Natural killer cell (primary cell): ENCODE data around the gene KCND2. TPM values are rescaled to one million over a fixed set of nuclear protein-coding genes. Genes with fewer than 3 reads are reported as not detected.

Experiments
- ATAC-seq, 3 donors: fragments of 150-1000 bp in 2 of 3; fragments of 200-7000 bp in 1 of 3; cut with Tn5 transposase; 1 replicate in 1 of 3; 2 replicates in 2 of 3; pipeline ENCODE4 v1.10.0; 2021; ENCODE audit warnings: mild to moderate bottlenecking in 2 of 3, moderate library complexity in 2 of 3
- DNase-seq, 2 donors: peaks; one replicate each; pipeline versions ENCODE4 v3.0.0 to v3.0.0-alpha.2; 2013 to 2021; ENCODE audit warnings: mixed read lengths in 1 of 2
- H3K27ac ChIP-seq: one replicate; pipeline ENCODE4 v1.5.1; 2013; ENCODE audit warnings: mild to moderate bottlenecking, low read length
- H3K27me3 ChIP-seq: one replicate; pipeline ENCODE4 v1.6.1; 2013; ENCODE audit warnings: low read length; ENCODE audit not compliant: control insufficient read depth, insufficient read depth
- H3K36me3 ChIP-seq: one replicate; pipeline ENCODE4 v1.6.1; 2013; ENCODE audit warnings: low read length; ENCODE audit not compliant: control insufficient read depth, insufficient read depth
- H3K4me1 ChIP-seq: one replicate; pipeline ENCODE4 v1.6.1; 2013; ENCODE audit warnings: low read length; ENCODE audit not compliant: control insufficient read depth, insufficient read depth
- H3K4me3 ChIP-seq: one replicate; pipeline ENCODE4 v1.5.1; 2013; ENCODE audit warnings: low read length
- H3K9me3 ChIP-seq: one replicate; pipeline ENCODE4 v1.6.1; 2013; ENCODE audit warnings: low read length; ENCODE audit not compliant: control insufficient read depth, insufficient read depth
- H3K27ac Mint-ChIP-seq, 2 donors: one replicate each; pipeline ENCODE4 v1.8.0; 2022; ENCODE audit warnings: mild to moderate bottlenecking in 2 of 2, mixed read lengths in 2 of 2, moderate library complexity in 1 of 2
- H3K27me3 Mint-ChIP-seq, 2 donors: one replicate each; pipeline ENCODE4 v1.8.0; 2022; ENCODE audit warnings: low read depth in 2 of 2, mixed read lengths in 2 of 2
- H3K36me3 Mint-ChIP-seq: one replicate; pipeline ENCODE4 v1.8.0; 2022; ENCODE audit warnings: mixed read lengths
- H3K4me1 Mint-ChIP-seq, 2 donors: one replicate each; pipeline ENCODE4 v1.8.0; 2022; ENCODE audit warnings: mixed read lengths in 2 of 2
- H3K4me3 Mint-ChIP-seq: one replicate; pipeline ENCODE4 v1.8.0; 2022; ENCODE audit warnings: mild to moderate bottlenecking, moderate library complexity, mixed read lengths
- H3K9me3 Mint-ChIP-seq, 2 donors: one replicate each; pipeline ENCODE4 v1.8.0; 2022; ENCODE audit warnings: mixed read lengths in 2 of 2
- CTCF ChIP-seq: fragments of 200-600 bp; IDR thresholded peaks from one replicate; pipeline ENCODE4 v1.8.0; 2022; ENCODE audit warnings: antibody characterized with exemption
- WGBS: methylation state at CpG from one replicate; pipeline ENCODE4 v1.1.7; 2013; ENCODE audit warnings: missing lambda C conversion rate; ENCODE audit not compliant: insufficient coverage; 5-methylcytosine and 5-hydroxymethylcytosine counted together
- intact Hi-C: fragments of 100-400 bp; cut with micrococcal nuclease; formaldehyde crosslinking; loops from one replicate; pipeline ENCODE4 v1.14.2; 2022
- total RNA-seq, 4 donors: library from RNA; stranded (reverse); fragments of 120-200 nt in 1 of 4; gene quantifications; one replicate each; pipeline versions ENCODE4 v1.2.3 to v1.2.4, GENCODE V29; 2013 to 2022

KCND2 gene
- total RNA-seq, 3 donors from 2014 or later (not counting 1 experiment from before 2014, with no cell fraction given), result not detected

- no peaks in the 10 kb centered on the region for H3K27me3 Mint-ChIP-seq
- H3K27ac ChIP-seq, result no peak overlapping the region
- no peak overlapping the region for H3K4me3 Mint-ChIP-seq
- peaks cover 2 to 4% of the 10 kb centered on the region in 2 donors for H3K9me3 Mint-ChIP-seq
- no peak overlapping the region for H3K4me3 ChIP-seq
- H3K27ac Mint-ChIP-seq, result no peak overlapping the region
- no peak for TF ChIP-seq CTCF
- 92% methylated on average over 1 of the region's 1 CpG for WGBS
- no peaks in the 10 kb centered on the region for H3K27me3 ChIP-seq
- ATAC-seq (no peak), DNase-seq (no peak)
- H3K4me1 ChIP-seq, result no peaks in the 10 kb centered on the region
- H3K36me3 ChIP-seq, result no peaks in the 10 kb centered on the region
- intact Hi-C loops, result no loop called here
- no peaks in the 10 kb centered on the region for H3K9me3 ChIP-seq
- H3K36me3 Mint-ChIP-seq, result no peaks in the 10 kb centered on the region
- H3K4me1 Mint-ChIP-seq, result no peaks in the 10 kb centered on the region
Measured at GRCh38 chr7:120709972-120710320, 437.0 kb downstream of the KCND2 start.

GRCh38 chr7:120714945-120715344 is 442.0 kb downstream of the KCND2 start:
- WGBS, result 88% methylated on average over 2 of the region's 3 CpGs
- Mint-ChIP-seq H3K27ac (no peak overlapping the region), H3K9me3 (peaks cover 5 to 9% of the 10 kb centered on the region in 2 donors), H3K27me3 (no peaks in the 10 kb centered on the region), H3K4me1 (no peaks in the 10 kb centered on the region), H3K4me3 (no peak overlapping the region), H3K36me3 (no peaks in the 10 kb centered on the region)
- TF ChIP-seq CTCF, result no peak
- ATAC-seq (no peak), DNase-seq (no peak)
- intact Hi-C loops, result no loop called here
- H3K36me3 ChIP-seq, result no peaks in the 10 kb centered on the region
- no peak overlapping the region for H3K4me3 ChIP-seq
- no peaks in the 10 kb centered on the region for H3K4me1 ChIP-seq
- no peaks in the 10 kb centered on the region for H3K9me3 ChIP-seq
- no peak overlapping the region for H3K27ac ChIP-seq
- H3K27me3 ChIP-seq, result no peaks in the 10 kb centered on the region

- H3K4me3 Mint-ChIP-seq, result no peak overlapping the region
- no peaks in the 10 kb centered on the region for H3K36me3 Mint-ChIP-seq
- Histone ChIP-seq H3K4me1 (no peaks in the 10 kb centered on the region), H3K9me3 (no peaks in the 10 kb centered on the region), H3K36me3 (no peaks in the 10 kb centered on the region), H3K27ac (no peak overlapping the region), H3K27me3 (no peaks in the 10 kb centered on the region), H3K4me3 (no peak overlapping the region)
- no peaks in the 10 kb centered on the region for H3K27me3 Mint-ChIP-seq
- H3K9me3 Mint-ChIP-seq, result peaks cover 5 to 9% of the 10 kb centered on the region in 2 donors
- TF ChIP-seq CTCF, result no peak
- no peak overlapping the region for H3K27ac Mint-ChIP-seq
- ATAC-seq (no peak), DNase-seq (no peak)
- 50% methylated on average over 2 of the region's 2 CpGs for WGBS
- no peaks in the 10 kb centered on the region for H3K4me1 Mint-ChIP-seq
- intact Hi-C loops, result no loop called here
Measured at GRCh38 chr7:120716307-120716706, 443.3 kb downstream of the KCND2 start.

- H3K27me3 Mint-ChIP-seq, result no peaks in the 10 kb centered on the region
- H3K9me3 ChIP-seq, result no peaks in the 10 kb centered on the region
- no peak overlapping the region for H3K4me3 ChIP-seq
- intact Hi-C loops, result no loop called here
- no peak overlapping the region for H3K27ac Mint-ChIP-seq
- H3K4me1 ChIP-seq, result no peaks in the 10 kb centered on the region
- H3K27ac ChIP-seq, result no peak overlapping the region
- ATAC-seq (no peak), DNase-seq (no peak)
- no peaks in the 10 kb centered on the region for H3K36me3 Mint-ChIP-seq
- H3K9me3 Mint-ChIP-seq, result peaks cover 7 to 9% of the 10 kb centered on the region in 2 donors
- no peaks in the 10 kb centered on the region for H3K36me3 ChIP-seq
- 95% methylated on average over 4 of the region's 4 CpGs for WGBS
- H3K27me3 ChIP-seq, result no peaks in the 10 kb centered on the region
- no peak overlapping the region for H3K4me3 Mint-ChIP-seq
- H3K4me1 Mint-ChIP-seq, result no peaks in the 10 kb centered on the region
- no peak for TF ChIP-seq CTCF
Measured at GRCh38 chr7:120717166-120717565, 444.2 kb downstream of the KCND2 start.
